Activated naive CD8-positive, alpha-beta T cell treated with anti-CD3 and anti-CD28 coated beads, Interleukin-2, amount 10 ng/mL, durations not matched to agents 7 days and 5 days (primary cell): ENCODE data around the gene SPDYE2. TPM values are rescaled to one million over a fixed set of nuclear protein-coding genes. Genes with fewer than 3 reads are reported as not detected.
"Not testable (repeated sequence)": the region's sequence is repeated elsewhere in the genome, so short reads cannot be mapped to it uniquely, and the experiment has no call there.

Source experiments
- ATAC-seq: fragments of 150-1000 bp; cut with Tn5 transposase; one replicate; pipeline ENCODE4 v1.10.0; 2021; ENCODE audit warnings: low read depth, moderate library complexity
- POLR2A ChIA-PET: fragments of 350-600 bp; sonication (Branson Sonifier 250); formaldehyde crosslinking; loops from one replicate; lab custom pipeline; 2021; ENCODE audit warnings: antibody characterized with exemption; lab: Charles Lee
- DNase-seq: peaks from one replicate; pipeline ENCODE4 v3.0.0; 2021
- H3K27ac Mint-ChIP-seq: one replicate; pipeline ENCODE4 v1.8.0; 2022; ENCODE audit warnings: mild to moderate bottlenecking, mixed read lengths
- H3K27me3 Mint-ChIP-seq: one replicate; pipeline ENCODE4 v1.8.0; 2022; ENCODE audit warnings: mild to moderate bottlenecking, moderate library complexity, mixed read lengths
- H3K36me3 Mint-ChIP-seq: one replicate; pipeline ENCODE4 v1.8.0; 2021; ENCODE audit warnings: mild to moderate bottlenecking, mixed read lengths
- H3K4me1 Mint-ChIP-seq: one replicate; pipeline ENCODE4 v1.8.0; 2021; ENCODE audit warnings: mixed read lengths
- H3K4me3 Mint-ChIP-seq: one replicate; pipeline ENCODE4 v1.8.0; 2022; ENCODE audit warnings: mild to moderate bottlenecking, moderate library complexity, mixed read lengths
- H3K9me3 Mint-ChIP-seq: one replicate; pipeline ENCODE4 v1.8.0; 2021; ENCODE audit warnings: mixed read lengths
- total RNA-seq, 2 experiments: library from RNA; stranded (reverse); gene quantifications; one replicate each; pipeline ENCODE4 v1.2.3, GENCODE V29; 2021

The SPDYE2 gene
- total RNA-seq, 2 experiments from 2014 or later, result 0.28 TPM; not detected in 1

DNA sequence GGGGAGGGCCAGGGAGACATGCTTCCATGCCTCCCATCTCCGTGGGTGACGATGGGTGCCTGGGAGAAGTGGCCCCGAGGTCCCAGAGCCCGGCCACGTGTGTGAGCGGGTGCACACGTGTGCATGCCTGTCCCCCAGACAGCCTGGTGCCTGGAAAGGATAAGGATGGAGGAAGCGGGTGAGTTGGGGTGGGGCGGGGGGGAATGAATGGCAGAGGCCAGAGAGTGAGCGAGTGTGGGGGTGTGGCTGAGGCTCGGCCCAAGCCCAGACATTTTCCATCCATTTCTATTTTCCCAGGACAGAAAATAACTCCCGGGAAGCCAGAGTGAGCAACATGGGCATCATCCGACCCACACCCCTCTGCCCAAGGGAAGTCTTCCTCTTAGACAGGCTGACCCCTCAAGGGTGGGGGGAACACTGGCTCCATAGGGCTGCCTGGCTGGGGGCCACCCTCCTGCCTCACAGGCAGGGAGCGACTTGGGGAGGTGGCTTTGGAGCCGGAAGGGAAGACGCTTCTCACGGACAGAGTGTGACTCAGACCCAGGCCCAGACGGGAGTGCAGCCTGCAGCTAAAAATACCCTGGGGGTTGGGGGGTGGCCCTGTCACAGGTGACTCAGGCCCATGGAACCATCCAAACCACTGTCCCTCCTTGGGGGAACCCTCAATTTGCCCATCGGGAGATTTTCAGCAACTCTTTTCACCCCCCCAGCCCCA is 53.6 kb downstream of the SPDYE2 start:
- H3K4me3 Mint-ChIP-seq, POLR2A ChIA-PET, H3K4me1 Mint-ChIP-seq, H3K36me3 Mint-ChIP-seq, H3K27me3 Mint-ChIP-seq, H3K27ac Mint-ChIP-seq, ATAC-seq, H3K9me3 Mint-ChIP-seq, DNase-seq: not testable (repeated sequence)

- POLR2A ChIA-PET, H3K36me3 Mint-ChIP-seq, ATAC-seq, H3K27me3 Mint-ChIP-seq, H3K4me3 Mint-ChIP-seq, H3K4me1 Mint-ChIP-seq, H3K9me3 Mint-ChIP-seq, DNase-seq, H3K27ac Mint-ChIP-seq: not testable (repeated sequence)
Measured at GRCh38 chr7:102606848-102607247, 55.8 kb downstream of the SPDYE2 start.

DNA sequence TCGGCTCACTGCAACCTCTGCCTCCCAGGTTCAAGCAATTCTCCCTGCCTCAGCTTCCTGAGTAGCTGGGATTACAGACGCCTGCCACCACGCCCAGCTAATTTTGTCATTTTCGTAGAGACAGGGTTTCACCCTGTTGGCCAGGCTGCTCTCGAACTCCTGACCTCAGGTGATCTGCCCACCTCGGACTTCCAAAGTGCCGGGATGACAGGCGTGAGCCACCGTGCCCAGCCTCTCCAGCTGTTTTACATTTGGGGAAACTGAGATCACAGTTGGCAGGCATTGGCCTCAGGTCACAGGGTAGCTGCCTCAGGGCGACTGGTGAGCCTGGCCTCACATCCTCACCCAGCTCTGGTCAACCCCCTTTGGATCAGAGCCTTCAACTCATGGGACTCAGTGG is 58.7 kb downstream of the SPDYE2 start:
- H3K27me3 Mint-ChIP-seq, H3K4me3 Mint-ChIP-seq, ATAC-seq, H3K9me3 Mint-ChIP-seq, H3K4me1 Mint-ChIP-seq, DNase-seq, H3K27ac Mint-ChIP-seq, H3K36me3 Mint-ChIP-seq, POLR2A ChIA-PET: not testable (repeated sequence)

- H3K4me1 Mint-ChIP-seq, ATAC-seq, H3K4me3 Mint-ChIP-seq, H3K36me3 Mint-ChIP-seq, H3K27ac Mint-ChIP-seq, DNase-seq, H3K27me3 Mint-ChIP-seq, H3K9me3 Mint-ChIP-seq, POLR2A ChIA-PET: not testable (repeated sequence)
Measured at GRCh38 chr7:102610441-102610840, 59.4 kb downstream of the SPDYE2 start.

DNA sequence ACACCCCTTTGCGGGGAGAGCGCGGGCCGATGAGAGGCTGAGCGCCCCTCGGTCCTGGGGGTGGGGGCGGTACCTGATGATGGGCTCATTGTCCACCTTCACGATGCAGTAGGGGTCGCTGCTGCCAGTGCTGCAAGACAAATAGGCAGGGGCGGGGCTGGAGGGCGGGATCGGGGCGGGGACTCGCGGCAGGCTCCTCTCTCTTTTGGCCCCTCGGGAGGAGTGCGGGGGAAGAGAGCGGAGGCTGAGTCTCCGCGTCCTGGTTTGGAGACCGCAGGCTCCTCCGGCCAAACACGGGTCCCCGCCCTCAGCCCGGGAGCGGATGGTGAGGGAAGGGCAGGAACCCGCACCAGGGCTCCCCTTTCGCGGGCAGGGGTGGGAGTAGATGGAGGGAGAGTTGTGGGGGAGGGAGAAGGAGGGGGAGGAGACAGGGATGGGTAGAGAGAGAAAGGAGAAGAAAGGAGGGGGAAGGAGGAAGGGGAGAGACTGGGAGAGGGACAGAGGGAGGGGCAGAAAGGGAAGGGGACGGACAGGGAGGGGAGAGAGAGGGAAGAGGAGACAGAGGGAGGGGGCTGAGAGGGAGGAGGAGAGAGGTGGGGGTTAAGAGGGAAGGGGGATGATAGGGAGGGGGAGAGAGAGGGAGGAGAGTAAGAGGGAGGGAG is 60.1 kb downstream of the SPDYE2 start:
- H3K27me3 Mint-ChIP-seq, H3K9me3 Mint-ChIP-seq, POLR2A ChIA-PET, H3K4me1 Mint-ChIP-seq, H3K36me3 Mint-ChIP-seq, H3K4me3 Mint-ChIP-seq, H3K27ac Mint-ChIP-seq, DNase-seq: not testable (repeated sequence)
- ATAC-seq, result peak; percentile 69

DNA sequence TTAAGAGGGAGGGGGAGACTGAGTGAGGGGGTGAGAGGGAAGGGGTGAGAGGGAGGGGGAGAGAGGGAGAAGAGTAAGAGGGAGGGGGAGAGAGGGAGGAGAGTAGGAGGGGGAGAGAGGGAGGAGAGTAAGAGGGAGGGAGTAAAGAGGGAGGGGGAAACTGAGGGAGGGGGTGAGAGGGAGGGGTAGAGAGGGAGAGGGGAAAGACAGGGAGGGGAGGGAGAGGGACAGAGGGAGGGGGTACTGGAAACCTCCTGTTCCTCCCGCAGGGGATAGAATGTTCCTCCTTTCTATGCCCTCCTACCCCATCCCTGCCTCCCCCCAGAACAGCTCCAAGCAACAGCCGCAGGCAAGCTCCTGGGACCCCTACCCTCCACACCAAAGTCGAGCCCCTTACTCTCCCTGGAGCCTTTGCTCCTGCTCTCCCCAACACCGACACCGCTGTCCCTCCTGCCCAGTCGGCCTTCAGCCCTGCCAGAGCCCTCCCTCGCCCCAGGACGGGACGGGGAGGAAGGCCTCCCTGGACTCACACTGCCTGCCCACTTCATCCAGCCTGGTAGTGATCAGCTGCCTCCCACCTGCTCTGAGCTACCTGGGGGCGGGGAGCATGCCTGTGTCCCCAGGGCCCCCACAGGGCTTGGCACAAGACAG is 60.8 kb downstream of the SPDYE2 start:
- H3K4me3 Mint-ChIP-seq, POLR2A ChIA-PET, H3K27ac Mint-ChIP-seq, H3K9me3 Mint-ChIP-seq, H3K4me1 Mint-ChIP-seq, DNase-seq, H3K27me3 Mint-ChIP-seq, H3K36me3 Mint-ChIP-seq, ATAC-seq: not testable (repeated sequence)

Other genes starting within 250 kb of the SPDYE2 start
- not detected for gene SPDYE6, start 194.8 kb upstream of the SPDYE2 start, total RNA-seq
- gene PRKRIP1, start 154.9 kb upstream of the SPDYE2 start, total RNA-seq, result 10 to 100 TPM; 37.8 to 39.1 TPM
- 10 to 100 TPM; 51.9 to 58.3 TPM for gene ORAI2, start 117.7 kb upstream of the SPDYE2 start, total RNA-seq
- 10 to 100 TPM; 12.5 to 14.0 TPM for gene ALKBH4, start 86.4 kb upstream of the SPDYE2 start, total RNA-seq
- gene LRWD1, start 86.2 kb upstream of the SPDYE2 start, total RNA-seq, result 10 to 100 TPM; 14.7 to 15.8 TPM
- 10 to 100 TPM; 48.3 to 53.6 TPM for gene POLR2J, start 72.3 kb upstream of the SPDYE2 start, total RNA-seq
- 10 to 100 TPM; 16.2 to 18.0 TPM for gene RASA4B, start 33.4 kb upstream of the SPDYE2 start, total RNA-seq
- 10 to 100 TPM; 20.5 to 20.7 TPM for gene UPK3BL2, start 7.5 kb upstream of the SPDYE2 start, total RNA-seq
- 10 to 100 TPM; 49.0 to 57.2 TPM for gene POLR2J3, start 21.4 kb downstream of the SPDYE2 start, total RNA-seq
- 10 to 100 TPM; 40.5 to 43.2 TPM for gene RASA4, start 65.5 kb downstream of the SPDYE2 start, total RNA-seq
- gene UPK3BL1, start 91.6 kb downstream of the SPDYE2 start, total RNA-seq, result 10 to 100 TPM; 41.8 to 44.5 TPM
- not detected for gene SPDYE2B, start 99.1 kb downstream of the SPDYE2 start, total RNA-seq
- gene POLR2J2, start 120.4 kb downstream of the SPDYE2 start, total RNA-seq, result 10 to 100 TPM; 19.0 to 20.8 TPM
- 1 to 10 TPM; 9.8 to 9.9 TPM for gene FAM185A, start 197.8 kb downstream of the SPDYE2 start, total RNA-seq